ENCODE data around the gene RSPH1.

DNA sequence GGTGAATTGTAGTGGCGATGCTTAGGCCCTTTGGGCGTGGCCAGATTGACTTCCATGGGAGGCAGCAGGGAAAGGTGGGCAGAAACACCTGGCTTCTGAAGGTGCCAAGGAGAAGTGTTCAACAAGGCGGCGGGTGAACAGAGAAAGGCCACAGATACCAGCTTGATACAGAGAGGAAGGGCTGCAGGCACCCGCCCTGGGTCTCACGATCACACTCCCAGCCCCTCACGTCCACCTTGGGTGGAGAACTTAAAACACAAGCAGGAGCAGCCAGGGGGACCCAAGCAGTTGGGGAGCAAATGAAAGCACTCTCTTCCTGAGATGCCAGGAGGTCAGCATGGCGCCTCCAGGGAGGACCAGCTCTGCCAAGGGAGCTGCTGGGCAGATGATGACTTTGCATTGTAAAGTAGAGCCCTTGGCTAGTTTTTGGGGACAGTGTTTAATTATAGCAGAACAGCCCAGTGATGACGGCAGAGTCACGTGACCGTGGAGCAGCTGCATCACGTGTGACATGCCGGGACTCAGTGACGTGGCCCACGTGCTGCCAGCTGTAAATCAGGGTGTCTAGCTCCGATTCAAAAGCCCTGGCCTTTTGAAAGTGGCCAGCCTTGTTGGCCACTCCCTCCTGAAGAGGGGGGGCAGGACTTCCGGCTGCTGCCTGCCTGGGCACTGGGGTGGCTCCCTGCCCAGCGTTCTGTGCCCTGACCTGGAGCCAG is 36.6 kb upstream of the RSPH1 start:
- TF ChIP-seq ELF4 (IDR thresholded peaks at IDR 0.05), result no peak
- TF ChIP-seq ARNT (IDR thresholded peaks at IDR 0.05), result no peak

Measured in HEK293T (cell line).